ENCODE results near the gene SLC25A39.
"Not testable (repeated sequence)": the region's sequence is repeated elsewhere in the genome, so short reads cannot be mapped to it uniquely, and the experiment has no call there.

Gene SLC25A39

DNA sequence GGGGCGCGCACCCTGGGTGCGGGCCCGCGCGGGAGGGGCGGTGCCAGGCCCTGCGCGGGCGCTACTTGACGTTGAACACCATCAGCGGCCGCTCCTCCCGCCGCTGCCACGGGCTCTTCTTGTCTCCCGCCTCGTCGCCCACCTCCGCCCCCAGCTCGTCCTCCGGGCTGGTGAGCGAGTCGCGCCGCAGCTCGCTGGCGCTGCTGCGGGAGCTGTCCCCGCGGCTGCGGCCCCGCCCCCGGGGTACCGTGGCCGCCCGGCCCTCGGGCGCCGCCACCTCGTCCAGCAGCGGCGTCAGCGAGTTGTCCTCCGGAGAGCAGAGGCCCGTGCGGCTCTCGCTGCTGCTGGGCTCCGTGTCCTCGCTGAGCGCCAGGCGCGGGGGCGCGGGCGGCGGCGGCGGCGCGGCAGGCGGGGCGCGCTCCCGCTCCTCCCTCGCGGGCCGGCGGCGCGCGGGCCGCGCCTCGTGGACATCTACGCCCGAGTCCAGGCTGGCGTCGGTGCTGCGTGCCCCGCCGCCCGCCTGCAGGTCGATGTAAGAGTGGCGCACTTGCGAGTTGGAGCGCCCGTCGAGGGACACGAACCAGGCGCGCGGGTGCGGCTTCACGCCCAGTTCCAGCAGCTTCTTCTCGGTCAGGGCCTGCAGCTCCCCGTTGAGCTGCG, 29.2 kb upstream of the SLC25A39 start:
- FAIRE-seq: no peak

DNA sequence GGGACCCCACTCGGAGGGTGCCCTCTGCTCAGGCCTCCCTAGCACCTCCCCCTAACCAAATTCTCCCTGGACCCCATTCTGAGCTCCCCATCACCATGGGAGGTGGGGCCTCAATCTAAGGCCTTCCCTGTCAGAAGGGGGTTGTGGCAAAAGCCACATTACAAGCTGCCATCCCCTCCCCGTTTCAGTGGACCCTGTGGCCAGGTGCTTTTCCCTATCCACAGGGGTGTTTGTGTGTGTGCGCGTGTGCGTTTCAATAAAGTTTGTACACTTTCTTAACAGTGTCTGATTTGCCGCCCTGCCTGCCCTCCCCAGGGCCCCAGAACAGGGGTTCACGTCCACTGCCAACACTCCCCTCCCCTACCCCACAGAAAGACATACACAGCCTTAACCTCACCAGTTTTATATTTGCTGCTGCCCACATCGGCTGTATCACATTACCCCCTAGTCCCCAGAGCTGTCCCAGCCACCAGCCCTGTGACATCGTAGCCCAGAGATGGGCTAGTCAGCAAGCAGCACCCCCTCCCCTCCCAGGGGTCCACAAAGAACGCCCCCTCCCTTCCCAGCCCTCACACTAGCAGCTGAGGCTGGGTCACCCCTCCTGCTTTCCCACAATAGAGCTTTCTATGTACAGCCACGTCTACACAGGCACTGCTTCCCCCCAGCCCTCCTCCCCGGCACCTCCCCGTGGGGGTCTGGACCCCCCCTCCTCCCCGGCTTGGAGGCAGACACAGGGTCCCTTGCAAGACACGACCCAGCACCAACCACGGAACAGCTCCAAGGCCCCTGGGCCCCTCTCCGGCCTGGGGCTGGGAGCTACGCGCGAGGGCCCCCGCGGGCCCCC, 28.4 kb upstream of the SLC25A39 start:
- FAIRE-seq: no peak

DNA sequence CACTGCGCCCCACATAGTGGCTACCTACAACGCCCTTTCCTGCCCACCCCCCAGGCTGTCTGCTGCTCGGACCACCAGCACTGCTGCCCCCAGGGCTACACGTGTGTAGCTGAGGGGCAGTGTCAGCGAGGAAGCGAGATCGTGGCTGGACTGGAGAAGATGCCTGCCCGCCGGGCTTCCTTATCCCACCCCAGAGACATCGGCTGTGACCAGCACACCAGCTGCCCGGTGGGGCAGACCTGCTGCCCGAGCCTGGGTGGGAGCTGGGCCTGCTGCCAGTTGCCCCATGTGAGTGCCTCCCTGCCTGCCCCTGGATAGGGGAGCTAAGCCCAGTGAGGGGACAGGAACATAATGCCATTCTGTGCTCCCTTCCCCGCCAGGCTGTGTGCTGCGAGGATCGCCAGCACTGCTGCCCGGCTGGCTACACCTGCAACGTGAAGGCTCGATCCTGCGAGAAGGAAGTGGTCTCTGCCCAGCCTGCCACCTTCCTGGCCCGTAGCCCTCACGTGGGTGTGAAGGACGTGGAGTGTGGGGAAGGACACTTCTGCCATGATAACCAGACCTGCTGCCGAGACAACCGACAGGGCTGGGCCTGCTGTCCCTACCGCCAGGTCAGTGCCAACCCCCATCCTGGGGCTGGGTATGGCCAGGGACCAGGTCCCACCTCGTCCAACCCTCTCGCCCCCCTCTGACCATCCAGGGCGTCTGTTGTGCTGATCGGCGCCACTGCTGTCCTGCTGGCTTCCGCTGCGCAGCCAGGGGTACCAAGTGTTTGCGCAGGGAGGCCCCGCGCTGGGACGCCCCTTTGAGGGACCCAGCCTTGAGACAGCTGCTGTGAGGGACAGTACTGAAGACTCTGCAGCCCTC, 27.6 kb upstream of the SLC25A39 start:
- no peak for FAIRE-seq

DNA sequence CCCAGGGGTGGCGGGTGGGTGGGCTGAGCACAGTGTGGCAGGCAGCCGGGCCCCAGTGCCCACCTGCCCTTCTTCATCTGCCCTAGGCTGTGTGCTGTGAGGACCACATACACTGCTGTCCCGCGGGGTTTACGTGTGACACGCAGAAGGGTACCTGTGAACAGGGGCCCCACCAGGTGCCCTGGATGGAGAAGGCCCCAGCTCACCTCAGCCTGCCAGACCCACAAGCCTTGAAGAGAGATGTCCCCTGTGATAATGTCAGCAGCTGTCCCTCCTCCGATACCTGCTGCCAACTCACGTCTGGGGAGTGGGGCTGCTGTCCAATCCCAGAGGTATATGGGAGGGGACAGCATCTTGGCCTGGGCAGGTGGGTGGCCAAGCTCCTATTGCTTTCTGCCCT, 26.8 kb upstream of the SLC25A39 start:
- no peak for FAIRE-seq

DNA sequence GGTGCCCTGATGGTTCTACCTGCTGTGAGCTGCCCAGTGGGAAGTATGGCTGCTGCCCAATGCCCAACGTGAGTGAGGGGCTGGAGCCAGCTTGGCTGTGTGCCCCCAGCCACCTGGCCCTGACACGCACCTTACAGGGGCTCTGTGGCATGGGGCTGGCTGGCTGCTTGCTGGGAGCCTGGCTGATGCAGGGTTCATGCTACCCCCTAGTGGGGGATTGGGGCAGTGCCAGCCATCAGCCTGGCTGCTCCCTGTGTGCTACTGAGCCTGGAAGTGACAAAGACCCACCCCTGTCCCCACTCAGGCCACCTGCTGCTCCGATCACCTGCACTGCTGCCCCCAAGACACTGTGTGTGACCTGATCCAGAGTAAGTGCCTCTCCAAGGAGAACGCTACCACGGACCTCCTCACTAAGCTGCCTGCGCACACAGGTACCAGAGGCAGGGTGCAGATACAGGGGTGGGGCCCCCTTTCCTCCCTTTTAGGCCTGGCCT, 26.2 kb upstream of the SLC25A39 start:
- no peak for FAIRE-seq

DNA sequence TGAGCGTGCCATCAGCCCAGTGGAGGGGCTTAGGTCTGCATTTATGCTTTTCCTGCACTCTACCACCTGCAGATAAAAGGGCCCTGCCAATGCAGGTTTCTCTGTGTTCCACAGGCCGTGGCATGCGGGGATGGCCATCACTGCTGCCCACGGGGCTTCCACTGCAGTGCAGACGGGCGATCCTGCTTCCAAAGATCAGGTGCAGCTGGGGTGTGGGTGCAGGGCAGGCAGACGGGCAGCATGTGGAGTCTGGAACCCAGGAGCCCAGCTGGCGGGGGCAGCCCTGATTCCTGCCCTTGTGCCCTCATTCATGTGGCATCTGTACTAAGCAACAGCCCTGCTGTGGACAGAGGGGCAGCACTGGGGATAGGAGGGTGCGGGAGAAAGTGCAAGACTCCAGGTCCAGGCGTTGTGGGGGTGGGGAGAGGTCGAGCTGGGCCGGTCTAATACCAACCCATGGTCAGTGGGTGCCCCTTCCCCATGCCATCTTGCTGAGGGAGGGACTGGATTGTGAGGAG, 25.0 kb upstream of the SLC25A39 start:
- no peak for FAIRE-seq

DNA sequence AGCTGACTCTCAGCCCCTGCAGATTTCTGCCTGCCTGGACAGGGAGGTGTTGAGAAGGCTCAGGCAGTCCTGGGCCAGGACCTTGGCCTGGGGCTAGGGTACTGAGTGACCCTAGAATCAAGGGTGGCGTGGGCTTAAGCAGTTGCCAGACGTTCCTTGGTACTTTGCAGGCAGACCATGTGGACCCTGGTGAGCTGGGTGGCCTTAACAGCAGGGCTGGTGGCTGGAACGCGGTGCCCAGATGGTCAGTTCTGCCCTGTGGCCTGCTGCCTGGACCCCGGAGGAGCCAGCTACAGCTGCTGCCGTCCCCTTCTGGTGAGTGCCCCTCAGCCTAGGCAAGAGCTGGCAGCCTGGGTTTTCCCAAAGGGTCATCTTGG, 24.4 kb upstream of the SLC25A39 start:
- FAIRE-seq: no peak

DNA sequence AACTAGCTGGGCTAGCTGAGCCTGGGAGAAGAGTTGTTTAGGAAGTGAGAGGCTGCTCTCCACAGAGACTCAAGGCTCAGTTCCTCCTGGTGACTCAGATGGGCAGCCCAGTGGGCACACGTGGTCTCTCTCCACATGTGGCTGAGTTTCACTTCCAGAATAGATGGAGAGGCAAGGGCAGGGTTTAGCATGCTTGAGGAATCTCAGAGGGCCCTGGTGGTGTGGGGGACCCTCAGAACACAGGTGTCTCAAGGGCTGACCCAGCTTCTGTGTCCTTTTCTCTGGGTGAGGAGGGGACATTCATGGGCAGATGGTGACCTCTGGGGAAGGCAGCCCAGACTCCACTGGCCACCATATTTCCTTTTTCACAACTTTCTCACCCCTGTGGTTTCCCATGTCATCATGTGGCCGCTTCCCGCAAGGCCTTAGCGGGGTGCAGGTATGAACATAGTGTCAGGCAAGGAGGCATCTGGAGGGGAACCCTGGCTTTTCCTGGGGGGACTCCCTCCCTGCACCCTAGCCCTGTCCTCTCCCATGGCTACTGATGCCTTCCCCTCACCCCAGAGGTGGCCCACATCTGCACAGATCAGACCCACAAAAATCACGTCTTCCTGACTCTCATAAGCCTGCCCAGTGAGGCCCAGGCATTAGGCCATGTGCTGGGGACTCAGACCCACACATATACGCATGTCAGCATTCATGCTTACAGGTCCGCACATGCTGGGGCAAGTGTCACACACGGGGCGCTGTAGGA, 23.8 kb upstream of the SLC25A39 start:
- no peak for FAIRE-seq

DNA sequence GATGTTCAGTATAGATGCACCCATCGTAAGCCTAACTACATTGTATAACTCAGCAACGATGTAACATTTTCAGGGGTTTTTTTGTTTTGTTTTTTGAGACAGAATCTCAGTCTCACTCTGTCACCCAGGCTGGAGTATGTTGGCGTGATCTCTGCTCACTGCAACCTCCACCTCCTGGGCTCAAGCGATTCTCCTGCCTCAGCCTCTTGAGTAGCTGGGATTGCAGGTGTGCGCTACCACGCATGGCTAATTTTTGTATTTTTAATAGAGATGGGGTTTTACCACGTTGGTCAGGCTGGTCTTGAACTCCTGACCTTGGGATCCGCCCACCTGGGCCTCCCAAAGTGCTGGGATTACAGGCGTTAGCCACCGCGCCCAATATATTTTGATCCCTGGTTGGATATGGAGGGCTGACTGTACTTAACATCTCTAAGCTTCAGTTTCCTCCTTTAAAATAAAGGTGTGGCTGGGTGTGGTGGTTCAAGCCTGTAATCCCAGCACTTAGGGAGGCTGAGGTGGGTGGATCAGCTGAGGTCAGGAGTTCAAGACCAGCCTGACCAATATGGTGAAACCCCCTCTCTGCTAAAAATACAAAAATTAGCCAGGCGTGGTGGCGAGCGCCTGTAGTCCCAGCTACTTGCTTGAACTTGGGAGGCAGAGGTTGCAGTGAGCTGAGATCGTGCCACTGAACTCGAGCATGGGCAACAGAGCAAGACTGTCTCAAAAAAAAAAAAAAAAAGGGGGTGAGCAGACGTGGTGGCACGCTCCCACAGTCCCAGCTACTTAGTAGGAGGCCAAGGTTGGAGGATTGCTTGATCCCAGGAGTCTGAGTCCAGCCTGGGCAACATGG, 22.8 kb upstream of the SLC25A39 start:
- FAIRE-seq: not testable (repeated sequence)

DNA sequence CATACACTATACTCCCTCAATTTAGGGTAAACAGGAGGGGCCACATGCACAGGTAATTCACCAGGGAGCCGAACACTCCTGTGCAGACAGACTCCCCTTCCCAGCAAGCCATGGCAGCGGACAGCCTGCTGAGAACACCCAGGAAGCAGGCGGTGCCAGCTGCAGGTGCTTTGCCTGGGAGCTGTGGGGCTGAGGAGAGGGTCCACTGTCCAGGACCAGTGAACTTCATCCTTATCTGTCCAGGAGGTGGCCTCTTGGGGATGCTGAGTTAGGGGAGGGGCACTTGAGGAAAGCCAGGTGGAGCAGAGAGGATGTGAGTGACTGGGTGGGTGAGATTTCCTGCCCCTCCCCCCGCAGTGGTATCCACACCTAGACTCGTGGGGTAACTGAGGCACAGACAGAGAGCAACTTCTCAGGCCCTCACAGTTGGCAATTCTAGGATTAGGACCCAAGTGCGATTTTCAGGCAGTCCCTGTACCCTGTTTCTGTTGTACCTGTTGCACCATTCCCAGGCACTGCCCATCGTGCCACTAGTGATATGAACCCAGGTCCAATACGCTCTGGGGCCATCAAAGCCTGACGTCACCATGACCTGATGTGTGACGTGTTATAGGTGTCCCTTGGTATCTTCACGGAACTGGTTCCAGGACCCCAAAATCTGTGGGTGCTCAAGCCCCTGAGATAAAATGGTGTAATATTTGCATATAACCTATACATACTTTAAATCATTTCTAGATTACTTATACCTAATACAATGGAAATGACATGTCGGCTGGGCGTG, 21.6 kb upstream of the SLC25A39 start:
- no peak for FAIRE-seq

DNA sequence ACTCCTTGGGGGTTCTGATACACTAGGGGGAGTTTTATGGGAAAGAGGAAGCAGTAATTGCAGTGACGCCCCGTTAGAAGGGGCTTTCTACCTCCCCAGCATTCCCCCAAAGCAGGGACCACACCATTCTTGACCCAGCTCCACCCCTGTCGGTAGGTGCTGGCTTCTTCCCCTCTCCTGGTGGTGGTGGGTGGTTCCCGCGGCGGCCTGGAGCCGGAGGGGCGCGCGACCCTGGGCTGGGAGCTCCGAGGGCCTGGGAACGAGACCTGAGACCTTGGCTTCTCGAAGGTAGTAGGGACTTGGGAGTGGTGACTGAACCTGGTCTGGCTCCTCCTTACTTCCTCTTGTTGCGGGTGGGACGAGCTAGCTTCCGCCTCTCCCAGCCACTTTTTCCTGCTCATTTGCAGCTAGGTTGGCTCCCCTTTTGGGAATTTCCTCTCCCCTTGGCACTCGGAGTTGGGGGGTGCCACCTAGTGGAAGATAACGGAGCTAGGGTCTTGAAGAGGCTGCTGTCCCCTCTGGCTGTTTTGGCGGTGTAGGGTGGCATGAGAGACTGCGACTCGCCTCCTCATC, 20.9 kb upstream of the SLC25A39 start:
- FAIRE-seq: no peak

DNA sequence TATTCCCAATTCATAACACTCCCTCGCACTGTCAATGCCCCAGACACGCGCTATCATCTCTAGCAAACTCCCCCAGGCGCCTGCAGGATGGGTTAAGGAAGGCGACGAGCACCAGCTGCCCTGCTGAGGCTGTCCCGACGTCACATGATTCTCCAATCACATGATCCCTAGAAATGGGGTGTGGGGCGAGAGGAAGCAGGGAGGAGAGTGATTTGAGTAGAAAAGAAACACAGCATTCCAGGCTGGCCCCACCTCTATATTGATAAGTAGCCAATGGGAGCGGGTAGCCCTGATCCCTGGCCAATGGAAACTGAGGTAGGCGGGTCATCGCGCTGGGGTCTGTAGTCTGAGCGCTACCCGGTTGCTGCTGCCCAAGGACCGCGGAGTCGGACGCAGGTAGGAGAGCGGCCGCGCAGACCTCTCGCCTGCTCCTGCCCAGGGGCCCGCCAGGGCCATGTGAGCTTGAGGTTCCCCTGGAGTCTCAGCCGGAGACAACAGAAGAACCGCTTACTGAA, 20.4 kb upstream of the SLC25A39 start, which contains the start of gene GRN:
TSS of gene GRN (plus strand) at position 364 of the 515 bp plus-strand sequence. CDS start 3,863 bp downstream, outside the sequence.
- FAIRE-seq: peak; percentile 93

DNA sequence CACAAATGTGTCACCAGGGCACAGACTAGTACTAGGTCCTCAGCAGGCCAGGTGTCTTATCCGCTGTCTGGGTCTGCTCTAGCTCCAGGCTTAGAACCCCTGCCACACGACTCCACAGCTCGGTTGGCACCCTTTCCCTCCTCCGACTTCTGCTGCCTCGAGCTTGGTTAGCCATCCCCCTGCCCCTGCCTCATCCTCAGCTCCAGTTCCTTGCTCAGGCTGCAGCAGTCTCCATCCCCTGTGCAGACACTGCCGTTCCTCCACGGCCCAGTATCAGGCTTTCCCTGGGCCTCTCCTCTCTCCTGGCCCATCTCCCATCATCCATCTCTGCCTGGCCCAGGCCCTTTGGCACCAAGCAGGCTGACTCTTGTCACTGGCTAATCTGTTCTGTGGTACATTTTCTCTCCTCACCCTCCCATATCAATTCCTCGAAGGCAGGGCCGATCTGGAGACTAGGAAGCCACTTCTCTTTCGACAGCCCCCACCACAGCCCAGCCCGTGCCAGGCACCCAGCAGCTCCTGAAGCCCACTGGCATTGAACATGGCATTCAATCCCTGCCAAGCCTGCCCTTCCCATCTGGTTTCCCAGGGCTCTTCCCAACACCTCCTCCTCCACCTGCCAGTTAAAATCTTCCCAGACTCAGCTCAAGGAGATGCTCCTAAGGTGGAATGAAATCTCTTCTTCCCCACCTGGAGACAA, 19.0 kb upstream of the SLC25A39 start:
- FAIRE-seq: no peak

DNA sequence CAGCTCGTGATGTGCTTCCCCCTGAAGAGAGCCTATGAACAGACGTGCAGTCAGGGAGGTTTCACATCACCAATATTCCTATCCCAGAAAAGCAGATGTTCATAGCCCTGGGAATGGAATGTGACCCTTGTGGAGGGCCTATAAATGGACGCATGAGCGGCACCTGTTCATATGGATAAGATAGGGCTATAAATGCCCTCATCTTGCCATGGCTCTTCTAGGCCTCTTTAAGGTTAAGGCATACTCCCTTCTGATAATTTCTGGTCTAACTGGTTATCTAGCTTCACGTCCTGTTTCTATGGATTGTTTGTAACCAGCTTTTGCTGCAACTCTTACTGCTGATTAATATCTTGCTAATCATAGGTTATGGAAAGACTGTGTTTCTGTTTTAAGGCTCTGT, 15.9 kb upstream of the SLC25A39 start:
- not testable (repeated sequence) for FAIRE-seq

DNA sequence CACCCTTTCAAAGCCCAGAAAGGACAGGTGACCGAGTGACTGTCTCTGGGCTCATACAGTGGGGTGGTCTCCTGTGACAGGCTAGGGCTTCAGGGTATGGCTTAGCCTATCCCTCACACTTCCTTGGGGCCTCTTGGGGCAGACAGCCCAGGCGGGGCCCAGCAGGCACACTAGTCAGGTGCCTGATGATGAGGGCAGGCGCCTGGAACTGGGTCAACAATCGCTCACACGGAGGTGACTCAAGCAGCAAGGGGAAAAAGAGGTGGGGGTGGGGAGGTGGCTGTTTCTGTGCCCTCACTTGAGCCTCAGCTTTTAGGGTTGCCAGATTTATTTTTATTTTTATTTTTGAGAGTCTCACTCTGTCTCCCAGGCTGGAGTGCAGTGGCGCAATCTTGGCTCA, 14.1 kb upstream of the SLC25A39 start:
- FAIRE-seq: no peak

DNA sequence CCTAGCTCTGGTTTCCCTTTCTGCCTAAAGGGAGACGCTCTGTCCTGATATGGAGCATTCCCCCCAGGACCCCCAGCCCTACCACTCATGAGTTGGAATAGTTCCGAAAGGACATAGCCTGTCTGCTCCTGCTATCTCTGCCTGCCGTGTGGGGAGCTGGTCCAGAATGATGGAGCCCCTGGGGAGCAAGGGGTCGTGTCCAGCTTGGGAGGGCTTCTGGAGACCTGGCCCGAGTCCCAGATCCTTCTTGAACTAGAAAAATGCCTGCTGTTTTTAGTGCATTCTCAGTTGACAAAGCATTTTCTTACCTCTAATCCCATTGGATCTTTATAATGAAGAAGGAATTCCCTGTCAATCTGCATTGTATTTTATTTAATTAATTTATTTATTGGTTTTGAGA, 11.3 kb upstream of the SLC25A39 start:
- FAIRE-seq: no peak

DNA sequence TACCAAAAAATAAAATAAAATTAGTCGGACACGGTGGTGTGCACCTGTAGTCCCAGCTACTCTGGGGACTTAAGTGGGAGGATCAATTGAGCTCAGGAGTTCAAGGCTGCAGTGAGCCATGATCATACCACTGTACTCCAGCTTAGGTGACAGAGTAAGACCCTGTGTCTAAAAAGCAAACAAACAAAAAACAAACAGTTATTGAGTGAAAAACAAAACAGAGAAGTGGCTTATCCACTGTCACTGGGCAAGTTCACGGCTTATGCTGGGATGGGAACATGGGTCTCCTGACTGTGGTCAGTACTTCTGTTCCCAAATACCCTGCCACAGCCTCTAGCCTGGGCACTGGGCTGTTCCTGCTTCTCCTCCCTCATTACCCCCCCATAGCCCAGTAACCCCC, 10.9 kb upstream of the SLC25A39 start:
- FAIRE-seq: no peak

DNA sequence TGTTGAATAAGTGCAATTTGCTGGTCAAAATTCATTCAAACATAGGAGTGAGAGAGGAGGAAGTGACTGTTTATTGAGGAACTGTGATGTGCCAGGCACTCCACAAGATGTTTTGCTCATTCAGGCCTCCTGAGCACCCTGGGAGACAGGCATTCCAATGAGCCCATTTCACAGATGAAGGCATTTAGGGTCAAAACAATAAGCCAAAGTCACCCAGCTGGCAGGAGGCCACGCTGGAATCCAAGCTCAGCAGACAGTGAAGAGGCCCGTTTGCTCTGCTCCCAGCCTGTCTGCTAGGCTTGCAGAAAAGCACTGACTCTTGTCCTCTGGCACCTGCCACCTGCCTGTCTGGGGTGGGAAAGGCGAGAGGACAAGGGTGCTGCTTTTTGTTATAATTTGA, 10.1 kb upstream of the SLC25A39 start:
- FAIRE-seq: no peak

DNA sequence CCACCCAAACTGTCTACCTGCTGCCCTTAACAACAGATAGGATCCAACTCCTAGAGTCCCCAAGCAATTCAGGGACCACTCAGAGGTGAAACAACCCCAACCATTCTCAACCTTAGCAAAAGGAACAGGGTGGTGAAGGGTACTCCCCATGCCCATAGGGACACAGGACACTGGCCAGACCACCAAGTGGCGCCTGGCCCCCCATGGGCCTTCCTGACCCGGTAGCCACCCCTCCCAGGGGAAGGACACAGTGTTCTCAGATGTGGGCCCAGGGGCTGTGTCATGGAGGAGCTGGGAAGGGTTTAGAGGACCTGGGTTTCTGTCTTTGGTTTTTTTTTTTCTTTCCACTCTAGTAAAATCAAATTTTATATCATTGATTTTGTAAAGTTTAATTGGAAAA, 9.7 kb upstream of the SLC25A39 start:
- FAIRE-seq: no peak

Data from TTC549 (cell line).